Hepatocyte (in vitro differentiated cells): ENCODE data around the gene ASGR1. TPM values are rescaled to one million over a fixed set of nuclear protein-coding genes. Genes with fewer than 3 reads are reported as not detected.

Experiments used
- DNase-seq: peaks from one replicate; pipeline ENCODE4 v3.0.0-alpha.2; 2016; ENCODE audit warnings: low spot score
- H2AFZ ChIP-seq: fragments of 200-600 bp; sonication (generic); 2 replicates; pipeline ENCODE4 v1.6.0; 2016; ENCODE audit warnings: antibody characterized with exemption, mild to moderate bottlenecking
- H3K27ac ChIP-seq: fragments of 200-600 bp; sonication (generic); 2 replicates; pipeline ENCODE4 v1.5.1; 2016; ENCODE audit warnings: mild to moderate bottlenecking
- H3K27me3 ChIP-seq: fragments of 200-600 bp; sonication (generic); 2 replicates; pipeline ENCODE4 v1.6.1; 2016
- H3K36me3 ChIP-seq: fragments of 200-600 bp; sonication (generic); replicated peaks from 2 replicates; pipeline ENCODE4 v1.5.1; 2016; ENCODE audit warnings: low read depth; ENCODE audit not compliant: insufficient read depth
- H3K4me1 ChIP-seq: fragments of 200-600 bp; sonication (generic); 2 replicates; pipeline ENCODE4 v1.5.1; 2016; ENCODE audit warnings: mild to moderate bottlenecking, moderate library complexity; ENCODE audit not compliant: insufficient read depth
- H3K4me2 ChIP-seq: fragments of 200-600 bp; sonication (generic); 2 replicates; pipeline ENCODE4 v1.6.0; 2016
- H3K4me3 ChIP-seq: fragments of 200-600 bp; sonication (generic); 2 replicates; pipeline ENCODE4 v1.5.1; 2016; ENCODE audit warnings: mild to moderate bottlenecking
- H3K79me2 ChIP-seq: fragments of 200-600 bp; sonication (generic); 2 replicates; pipeline ENCODE4 v1.6.0; 2017; ENCODE audit warnings: mild to moderate bottlenecking
- H3K9me2 ChIP-seq: fragments of 200-600 bp; sonication (generic); replicated peaks from 2 replicates; pipeline ENCODE4 v1.6.0; 2017; ENCODE audit warnings: mild to moderate bottlenecking; ENCODE audit not compliant: insufficient read depth
- H3K9me3 ChIP-seq: fragments of 200-600 bp; sonication (generic); 2 replicates; pipeline ENCODE4 v1.5.1; 2016; ENCODE audit warnings: low read depth, mild to moderate bottlenecking
- H4K20me1 ChIP-seq: fragments of 200-600 bp; sonication (generic); 2 replicates; pipeline ENCODE4 v1.6.0; 2016; ENCODE audit warnings: mild to moderate bottlenecking; ENCODE audit not compliant: insufficient read depth, poor library complexity, severe bottlenecking
- EZH2 ChIP-seq: fragments of 200-600 bp; sonication (generic); IDR thresholded peaks from 2 replicates; pipeline ENCODE4 v1.6.1; 2016; ENCODE audit warnings: antibody characterized with exemption, mild to moderate bottlenecking, borderline replicate concordance
- EZH2phosphoT487 ChIP-seq: fragments of 200-600 bp; sonication (generic); IDR thresholded peaks from one replicate; pipeline ENCODE4 v1.6.1; 2018; ENCODE audit warnings: antibody characterized with exemption, mild to moderate bottlenecking, low read depth, moderate library complexity; ENCODE audit not compliant: unreplicated experiment, severe bottlenecking
- WGBS: methylation state at CpG from one replicate; pipeline ENCODE4 v1.1.6; 2016; ENCODE audit warnings: low lambda C conversion rate; ENCODE audit errors: missing lambda C conversion rate; 5-methylcytosine and 5-hydroxymethylcytosine counted together
- polyA plus RNA-seq: library from polyadenylated mRNA; unstranded; fragments of >200 nt; fragmentation: Nextera tagmentation; extraction: Ambion mirVana; gene quantifications from 2 replicates; pipeline ENCODE4 v1.2.1, GENCODE V29; 2016
- total RNA-seq: library from RNA; depleted of rRNA; stranded (reverse); fragments of >200 nt; gene quantifications from 2 replicates; pipeline ENCODE4 v1.2.3, GENCODE V29; 2014
- TF ChIP-seq, protein P1 (sequence below): fragments of 200-600 bp; sonication (generic); IDR thresholded peaks from 2 replicates; pipeline ENCODE4 v1.5.1; 2016; ENCODE audit warnings: antibody characterized with exemption, mild to moderate bottlenecking; ENCODE audit not compliant: poor library complexity

The ASGR1 gene
- total and polyA plus RNA-seq, 2 experiments from 2014 or later: 74.0 to 140 TPM

DNA sequence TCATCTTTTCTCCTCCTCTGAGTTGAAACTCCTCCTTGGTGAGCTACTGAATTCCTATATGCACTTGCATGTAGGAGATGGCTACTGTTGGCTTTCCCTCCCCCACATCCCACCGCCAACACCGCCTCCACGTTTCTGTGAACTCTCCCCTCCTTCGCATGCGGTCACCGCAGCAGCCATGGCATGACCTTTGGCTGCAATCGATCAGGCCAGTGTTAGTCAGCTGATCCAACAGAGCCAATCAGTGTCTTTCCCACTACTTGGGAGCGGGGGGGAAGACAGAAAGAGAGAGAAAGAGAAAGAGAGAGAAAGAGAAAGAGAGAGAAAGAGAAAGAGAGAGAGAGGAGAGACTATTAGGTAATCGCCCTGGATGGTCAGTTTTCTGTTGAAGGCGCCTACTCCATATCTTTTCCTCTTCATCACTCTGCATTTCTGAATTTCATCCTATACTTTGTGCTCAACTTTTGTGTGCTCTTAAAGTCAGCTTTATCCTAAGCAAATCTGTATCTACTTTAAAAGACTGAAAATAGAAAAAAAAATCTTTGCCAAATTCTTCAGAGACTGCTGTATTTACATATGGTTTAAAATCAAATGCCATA is 22.7 kb downstream of the ASGR1 start:
- Histone ChIP-seq H3K36me3 (no peaks in the 10 kb centered on the region), H3K27me3 (no peaks in the 10 kb centered on the region), H3K4me2 (no peak overlapping the region), H4K20me1 (no peaks in the 10 kb centered on the region), H2AFZ (no peak overlapping the region), H3K4me1 (no peaks in the 10 kb centered on the region), H3K9me2 (no peaks in the 10 kb centered on the region), H3K9me3 (no peaks in the 10 kb centered on the region), H3K4me3 (no peak overlapping the region), H3K79me2 (no peaks in the 10 kb centered on the region), H3K27ac (no peak overlapping the region)
- no peak for DNase-seq
- WGBS: 80% methylated on average over 10 of the region's 10 CpGs
- TF ChIP-seq, protein P1, sequence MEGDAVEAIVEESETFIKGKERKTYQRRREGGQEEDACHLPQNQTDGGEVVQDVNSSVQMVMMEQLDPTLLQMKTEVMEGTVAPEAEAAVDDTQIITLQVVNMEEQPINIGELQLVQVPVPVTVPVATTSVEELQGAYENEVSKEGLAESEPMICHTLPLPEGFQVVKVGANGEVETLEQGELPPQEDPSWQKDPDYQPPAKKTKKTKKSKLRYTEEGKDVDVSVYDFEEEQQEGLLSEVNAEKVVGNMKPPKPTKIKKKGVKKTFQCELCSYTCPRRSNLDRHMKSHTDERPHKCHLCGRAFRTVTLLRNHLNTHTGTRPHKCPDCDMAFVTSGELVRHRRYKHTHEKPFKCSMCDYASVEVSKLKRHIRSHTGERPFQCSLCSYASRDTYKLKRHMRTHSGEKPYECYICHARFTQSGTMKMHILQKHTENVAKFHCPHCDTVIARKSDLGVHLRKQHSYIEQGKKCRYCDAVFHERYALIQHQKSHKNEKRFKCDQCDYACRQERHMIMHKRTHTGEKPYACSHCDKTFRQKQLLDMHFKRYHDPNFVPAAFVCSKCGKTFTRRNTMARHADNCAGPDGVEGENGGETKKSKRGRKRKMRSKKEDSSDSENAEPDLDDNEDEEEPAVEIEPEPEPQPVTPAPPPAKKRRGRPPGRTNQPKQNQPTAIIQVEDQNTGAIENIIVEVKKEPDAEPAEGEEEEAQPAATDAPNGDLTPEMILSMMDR: no peak
- TF ChIP-seq EZH2: no peak
- no peak for TF ChIP-seq EZH2phosphoT487

DNA sequence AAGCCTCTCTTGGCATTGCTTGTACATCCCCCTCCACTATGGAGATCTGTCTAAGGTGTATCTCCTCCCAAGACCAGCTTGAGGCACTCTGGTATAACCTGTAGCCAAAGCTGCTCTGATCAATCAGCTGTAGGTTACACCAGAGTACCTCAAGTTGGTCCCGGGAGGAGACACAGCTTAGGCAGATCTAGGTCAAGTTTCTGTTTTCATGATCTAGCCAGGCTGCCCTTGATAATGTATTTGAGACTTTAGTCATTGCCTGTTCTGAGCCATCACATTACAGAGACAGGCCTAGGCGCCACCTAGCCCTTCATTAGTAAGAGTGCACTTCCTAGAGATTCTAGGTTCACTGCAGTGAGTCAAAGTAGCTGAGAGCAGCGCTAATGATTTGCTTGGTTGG is 31.4 kb downstream of the ASGR1 start:
- H3K9me3 ChIP-seq: no peaks in the 10 kb centered on the region
- H3K4me2 ChIP-seq: no peak overlapping the region
- H2AFZ ChIP-seq: no peak overlapping the region
- no peaks in the 10 kb centered on the region for H3K4me1 ChIP-seq
- no peaks in the 10 kb centered on the region for H3K9me2 ChIP-seq
- H3K27ac ChIP-seq: no peak overlapping the region
- TF ChIP-seq, protein P1: no peak
- TF ChIP-seq EZH2 (no peak), EZH2phosphoT487 (no peak)
- DNase-seq: no peak
- no peaks in the 10 kb centered on the region for H3K27me3 ChIP-seq
- no peak overlapping the region for H3K4me3 ChIP-seq
- H3K36me3 ChIP-seq: no peaks in the 10 kb centered on the region
- no peaks in the 10 kb centered on the region for H3K79me2 ChIP-seq
- H4K20me1 ChIP-seq: no peaks in the 10 kb centered on the region
- 34% methylated on average over 3 of the region's 3 CpGs for WGBS

DNA sequence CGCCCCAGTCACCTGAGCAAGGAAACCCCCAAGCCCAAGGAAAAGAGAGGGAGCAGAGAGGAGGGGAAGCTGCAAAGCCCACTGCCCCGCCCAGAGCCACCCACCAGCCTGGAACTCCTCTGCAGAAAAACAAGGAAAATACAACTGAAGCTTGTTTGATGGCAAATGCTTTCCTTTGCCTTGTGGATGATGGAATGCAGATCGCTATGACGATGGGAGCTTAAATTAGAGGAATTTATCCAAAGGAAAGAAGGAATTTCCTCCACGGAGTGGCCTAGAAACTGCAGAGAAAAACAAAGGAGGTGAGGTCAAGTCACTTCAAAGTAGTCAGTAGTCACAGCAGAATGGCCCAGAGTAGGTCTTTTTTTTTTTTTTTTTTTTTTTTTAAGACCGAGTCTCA is 33.1 kb downstream of the ASGR1 start:
- Histone ChIP-seq H3K9me3 (no peaks in the 10 kb centered on the region), H3K27ac (no peak overlapping the region), H3K4me3 (no peak overlapping the region), H3K9me2 (no peaks in the 10 kb centered on the region), H3K79me2 (no peaks in the 10 kb centered on the region), H3K27me3 (no peaks in the 10 kb centered on the region), H3K4me2 (no peak overlapping the region), H4K20me1 (no peaks in the 10 kb centered on the region), H3K4me1 (peaks cover 4% of the 10 kb centered on the region), H3K36me3 (no peaks in the 10 kb centered on the region), H2AFZ (no peak overlapping the region)
- WGBS: 55% methylated on average over 5 of the region's 6 CpGs
- TF ChIP-seq, protein P1: no peak
- TF ChIP-seq EZH2phosphoT487: no peak
- TF ChIP-seq EZH2: no peak
- no peak for DNase-seq

DNA sequence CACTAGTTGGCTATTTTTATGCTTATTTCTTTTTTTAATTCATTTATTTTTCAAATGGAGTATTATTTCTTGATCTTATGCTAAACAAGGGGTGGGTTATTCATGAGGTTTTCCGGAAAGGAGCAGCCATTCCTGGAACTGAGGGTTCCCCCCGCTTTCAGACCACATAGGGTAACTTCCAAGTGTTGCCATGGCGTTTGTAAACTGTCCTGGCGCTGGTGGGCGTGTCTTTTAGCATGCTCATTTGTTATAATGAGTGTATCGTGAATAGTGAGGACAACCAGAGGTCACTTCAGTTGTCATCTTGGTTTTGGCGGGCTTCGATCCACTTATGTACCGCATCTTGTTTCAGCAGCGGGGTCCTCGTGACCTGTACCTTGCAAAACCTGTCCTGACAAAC is 35.0 kb downstream of the ASGR1 start:
- Histone ChIP-seq H3K36me3 (no peaks in the 10 kb centered on the region), H3K4me2 (no peak overlapping the region), H3K79me2 (no peaks in the 10 kb centered on the region), H3K27me3 (no peaks in the 10 kb centered on the region), H4K20me1 (no peaks in the 10 kb centered on the region), H3K9me3 (no peaks in the 10 kb centered on the region), H3K27ac (no peak overlapping the region), H3K9me2 (no peaks in the 10 kb centered on the region), H3K4me3 (no peak overlapping the region), H3K4me1 (peaks cover 4% of the 10 kb centered on the region), H2AFZ (no peak overlapping the region)
- 85% methylated on average over 11 of the region's 11 CpGs for WGBS
- TF ChIP-seq EZH2phosphoT487 (no peak), EZH2 (no peak)
- TF ChIP-seq, protein P1: no peak
- no peak for DNase-seq
